Thoracic aorta (tissue), 2 donors: ENCODE data around the gene HMCN2. TPM values are rescaled to one million over a fixed set of nuclear protein-coding genes. Genes with fewer than 3 reads are reported as not detected.

Experiments used
- ATAC-seq: fragments of 150-250 bp; one replicate; pipeline ENCODE4 v1.8.0; 2017; ENCODE audit warnings: low read depth; ENCODE audit not compliant: insufficient number of reproducible peaks, low FRiP score
- DNase-seq: peaks from one replicate; pipeline ENCODE4 v3.0.0-alpha.2; 2020; ENCODE audit warnings: low spot score
- H3K27ac ChIP-seq, 2 donors: fragments of 200-600 bp; sonication (generic); 1 replicate in 1 of 2; 2 replicates in 1 of 2; pipeline ENCODE4 v1.5.1; 2016; ENCODE audit warnings: mild to moderate bottlenecking in 2 of 2, moderate library complexity in 2 of 2
- H3K27me3 ChIP-seq: fragments of 200-600 bp; sonication (generic); replicated peaks from 2 replicates; pipeline ENCODE4 v1.6.0; 2016; ENCODE audit warnings: mild to moderate bottlenecking; ENCODE audit not compliant: insufficient read depth
- H3K36me3 ChIP-seq: fragments of 200-600 bp; sonication (generic); one replicate; pipeline ENCODE4 v1.5.1; 2016
- H3K4me1 ChIP-seq, 2 donors: fragments of 200-600 bp; sonication (generic); 1 replicate in 1 of 2; 2 replicates in 1 of 2; pipeline versions ENCODE4 v1.5.1 to v1.6.0; 2016; ENCODE audit warnings: low read depth in 2 of 2, mild to moderate bottlenecking in 1 of 2; ENCODE audit not compliant: control insufficient read depth in 1 of 2
- H3K4me3 ChIP-seq: fragments of 200-600 bp; sonication (generic); 2 replicates; pipeline ENCODE4 v1.5.1; 2016; ENCODE audit warnings: mild to moderate bottlenecking
- H3K9me3 ChIP-seq: fragments of 200-600 bp; sonication (generic); 2 replicates; pipeline ENCODE4 v1.5.1; 2016
- total RNA-seq, 2 donors: library from RNA; depleted of rRNA; stranded (reverse); fragments of >200 nt; gene quantifications; one replicate each; pipeline versions ENCODE4 v1.1.0 to v1.2.3, GENCODE V29; 2016
- TF ChIP-seq, protein P1 (sequence below): fragments of 200-600 bp; sonication (generic); IDR thresholded peaks from one replicate; pipeline ENCODE4 v1.5.1; 2019; ENCODE audit warnings: antibody characterized with exemption

The HMCN2 gene
- total RNA-seq, 2 donors from 2014 or later = 2.4 to 6.3 TPM

DNA sequence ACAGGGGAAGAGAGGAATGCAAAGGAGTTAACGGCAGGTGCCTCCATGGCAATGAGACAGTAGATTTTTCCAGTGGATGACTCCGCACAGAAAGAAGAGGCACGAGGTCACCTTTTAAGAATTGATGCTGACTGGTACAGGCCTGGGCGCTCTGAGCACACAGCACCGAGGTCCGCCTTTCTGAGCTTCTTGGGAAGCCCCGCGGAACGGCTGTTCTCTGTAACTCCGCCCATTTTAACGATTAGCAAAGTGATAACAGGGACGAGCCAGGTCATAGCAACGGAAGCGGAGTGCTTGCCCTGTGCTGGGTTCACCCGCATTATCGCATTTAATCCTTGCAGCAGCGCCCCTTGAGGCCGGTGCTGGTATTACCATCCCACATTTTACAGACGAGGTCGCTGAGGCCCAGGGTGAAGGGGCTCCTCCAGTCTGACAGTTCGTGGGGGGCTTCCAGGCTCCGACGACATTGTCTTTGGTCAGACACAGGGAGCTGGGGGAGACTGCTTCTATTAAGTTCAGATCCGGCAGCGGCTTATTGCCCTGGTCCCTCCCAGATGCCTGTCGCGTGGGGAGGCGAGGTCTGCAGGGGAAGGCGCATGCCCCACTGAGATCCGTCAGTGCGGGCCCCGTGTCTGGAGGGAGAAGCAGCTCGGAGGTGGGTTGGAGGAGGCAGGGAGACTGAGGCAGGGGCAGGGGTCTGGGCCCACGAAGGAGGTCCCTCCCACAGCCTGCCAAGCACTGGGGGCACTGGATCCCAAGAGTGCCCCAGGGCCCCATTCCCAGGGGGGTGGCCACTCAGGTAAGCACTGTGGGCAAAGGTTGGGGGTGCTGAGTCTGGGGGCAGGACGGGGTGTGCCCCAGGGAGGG, 22.3 kb upstream of the HMCN2 start:
- ATAC-seq (no peak), DNase-seq (peak; percentile 42)
- TF ChIP-seq, protein P1, sequence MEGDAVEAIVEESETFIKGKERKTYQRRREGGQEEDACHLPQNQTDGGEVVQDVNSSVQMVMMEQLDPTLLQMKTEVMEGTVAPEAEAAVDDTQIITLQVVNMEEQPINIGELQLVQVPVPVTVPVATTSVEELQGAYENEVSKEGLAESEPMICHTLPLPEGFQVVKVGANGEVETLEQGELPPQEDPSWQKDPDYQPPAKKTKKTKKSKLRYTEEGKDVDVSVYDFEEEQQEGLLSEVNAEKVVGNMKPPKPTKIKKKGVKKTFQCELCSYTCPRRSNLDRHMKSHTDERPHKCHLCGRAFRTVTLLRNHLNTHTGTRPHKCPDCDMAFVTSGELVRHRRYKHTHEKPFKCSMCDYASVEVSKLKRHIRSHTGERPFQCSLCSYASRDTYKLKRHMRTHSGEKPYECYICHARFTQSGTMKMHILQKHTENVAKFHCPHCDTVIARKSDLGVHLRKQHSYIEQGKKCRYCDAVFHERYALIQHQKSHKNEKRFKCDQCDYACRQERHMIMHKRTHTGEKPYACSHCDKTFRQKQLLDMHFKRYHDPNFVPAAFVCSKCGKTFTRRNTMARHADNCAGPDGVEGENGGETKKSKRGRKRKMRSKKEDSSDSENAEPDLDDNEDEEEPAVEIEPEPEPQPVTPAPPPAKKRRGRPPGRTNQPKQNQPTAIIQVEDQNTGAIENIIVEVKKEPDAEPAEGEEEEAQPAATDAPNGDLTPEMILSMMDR = peak; percentile 96
- no peaks in the 10 kb centered on the region for H3K27me3 ChIP-seq
- H3K4me3 ChIP-seq = peak overlapping the region; percentile 45
- no peak overlapping the region for H3K27ac ChIP-seq
- H3K9me3 ChIP-seq = no peaks in the 10 kb centered on the region
- no peaks in the 10 kb centered on the region for H3K36me3 ChIP-seq
- peaks cover 0 to 17% of the 10 kb centered on the region in 2 donors for H3K4me1 ChIP-seq

- Histone ChIP-seq H3K9me3 (no peaks in the 10 kb centered on the region), H3K36me3 (no peaks in the 10 kb centered on the region), H3K27me3 (no peaks in the 10 kb centered on the region), H3K4me3 (no peak overlapping the region), H3K4me1 (peaks cover 0 to 17% of the 10 kb centered on the region in 2 donors), H3K27ac (no peak overlapping the region)
- TF ChIP-seq, protein P1 = no peak
- DNase-seq (no peak), ATAC-seq (no peak)
These were observed 21.7 kb upstream of the HMCN2 start for GRCh38 chr9:130243882-130244170.

- H3K4me1 ChIP-seq = peaks cover 0 to 17% of the 10 kb centered on the region in 2 donors
- H3K27me3 ChIP-seq = no peaks in the 10 kb centered on the region
- no peaks in the 10 kb centered on the region for H3K9me3 ChIP-seq
- H3K27ac ChIP-seq = no peak overlapping the region
- H3K36me3 ChIP-seq = no peaks in the 10 kb centered on the region
- no peak overlapping the region for H3K4me3 ChIP-seq
- ATAC-seq (no peak), DNase-seq (no peak)
- TF ChIP-seq, protein P1 = no peak
These were observed 20.9 kb upstream of the HMCN2 start for GRCh38 chr9:130244548-130245165.

DNA sequence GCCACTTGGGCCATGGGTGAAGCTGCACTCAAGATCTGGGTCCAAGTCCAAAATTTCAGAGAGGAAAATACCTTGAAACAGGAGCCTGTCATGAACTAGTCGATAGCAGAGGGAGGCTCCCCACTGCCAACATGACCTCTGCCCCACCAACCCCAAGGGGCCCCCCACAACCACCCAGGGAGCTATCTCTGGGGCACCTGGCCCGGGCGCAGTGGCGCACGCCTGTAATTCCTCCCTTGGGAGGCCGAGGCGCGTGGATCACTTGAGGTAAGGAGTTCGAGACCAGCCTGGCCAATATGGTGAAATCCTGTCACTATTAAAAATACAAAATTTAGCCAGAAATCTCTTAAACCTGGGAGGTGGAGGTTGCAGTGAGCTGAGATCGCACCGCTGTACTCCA, 20.1 kb upstream of the HMCN2 start:
- Histone ChIP-seq H3K27ac (no peak overlapping the region), H3K4me1 (peaks cover 0 to 17% of the 10 kb centered on the region in 2 donors), H3K4me3 (no peak overlapping the region), H3K9me3 (no peaks in the 10 kb centered on the region), H3K27me3 (no peaks in the 10 kb centered on the region), H3K36me3 (no peaks in the 10 kb centered on the region)
- no peak for DNase-seq
- TF ChIP-seq, protein P1 = no peak
- ATAC-seq = no peak

GRCh38 chr9:130246126-130246525, 19.4 kb upstream of the HMCN2 start:
- H3K27me3 ChIP-seq = no peaks in the 10 kb centered on the region
- TF ChIP-seq, protein P1 = no peak
- ATAC-seq = no peak
- no peak for DNase-seq
- peaks cover 0 to 12% of the 10 kb centered on the region in 2 donors for H3K4me1 ChIP-seq
- no peaks in the 10 kb centered on the region for H3K9me3 ChIP-seq
- H3K27ac ChIP-seq = no peak overlapping the region
- H3K4me3 ChIP-seq = no peak overlapping the region
- no peaks in the 10 kb centered on the region for H3K36me3 ChIP-seq
